Epithelial cell of prostate (primary cell): ENCODE results near the gene GLT1D1.

ENCODE experiments used
- DNase-seq: peaks from one replicate; pipeline ENCODE4 v3.0.0-alpha.2; 2011; ENCODE audit warnings: low read depth, low spot score
- H3K27ac ChIP-seq: fragments of 450-650 bp; 2 replicates; pipeline ENCODE4 v1.5.1; 2017; ENCODE audit warnings: mild to moderate bottlenecking

GLT1D1 gene

GRCh38 chr12:128983371-128983770, 130.1 kb downstream of the GLT1D1 start:
- DNase-seq: no peak
- H3K27ac ChIP-seq: no peak overlapping the region

- H3K27ac ChIP-seq: no peak overlapping the region
- DNase-seq: no peak
Measured at GRCh38 chr12:128986957-128987356, 133.7 kb downstream of the GLT1D1 start.

- no peak overlapping the region for H3K27ac ChIP-seq
- no peak for DNase-seq
Measured at GRCh38 chr12:128989287-128989686, 136.0 kb downstream of the GLT1D1 start.

- no peak overlapping the region for H3K27ac ChIP-seq
- DNase-seq: no peak
Measured at GRCh38 chr12:128991716-128992115, 138.4 kb downstream of the GLT1D1 start.

GRCh38 chr12:128992116-128992515, 138.8 kb downstream of the GLT1D1 start:
- no peak for DNase-seq
- no peak overlapping the region for H3K27ac ChIP-seq

- H3K27ac ChIP-seq: no peak overlapping the region
- DNase-seq: no peak
Measured at GRCh38 chr12:128992550-128992949, 139.3 kb downstream of the GLT1D1 start.

- no peak for DNase-seq
- H3K27ac ChIP-seq: no peak overlapping the region
Measured at GRCh38 chr12:128994856-128995255, 141.6 kb downstream of the GLT1D1 start.

GRCh38 chr12:128995619-128996018, 142.3 kb downstream of the GLT1D1 start:
- no peak overlapping the region for H3K27ac ChIP-seq
- no peak for DNase-seq

GRCh38 chr12:129001826-129002225, 148.5 kb downstream of the GLT1D1 start:
- DNase-seq: no peak
- H3K27ac ChIP-seq: no peak overlapping the region

GRCh38 chr12:129002427-129002826, 149.1 kb downstream of the GLT1D1 start:
- no peak overlapping the region for H3K27ac ChIP-seq
- DNase-seq: no peak

- no peak overlapping the region for H3K27ac ChIP-seq
- no peak for DNase-seq
Measured at GRCh38 chr12:129005416-129005815, 152.1 kb downstream of the GLT1D1 start.

GRCh38 chr12:129005829-129006228, 152.6 kb downstream of the GLT1D1 start:
- H3K27ac ChIP-seq: no peak overlapping the region
- DNase-seq: no peak

- no peak overlapping the region for H3K27ac ChIP-seq
- no peak for DNase-seq
Measured at GRCh38 chr12:129009833-129010622, 156.8 kb downstream of the GLT1D1 start.

- H3K27ac ChIP-seq: no peak overlapping the region
- no peak for DNase-seq
Measured at GRCh38 chr12:129016159-129016558, 162.9 kb downstream of the GLT1D1 start.

GRCh38 chr12:129025055-129025454, 171.8 kb downstream of the GLT1D1 start:
- no peak overlapping the region for H3K27ac ChIP-seq
- no peak for DNase-seq

- DNase-seq: no peak
Measured at GRCh38 chr12:129028844-129029243, 175.6 kb downstream of the GLT1D1 start.

More at GRCh38 chr12:129028844-129029243, 175.6 kb downstream of the GLT1D1 start:
- H3K27ac ChIP-seq: no peak overlapping the region
